ENCODE measurements around the gene GRB7. TPM values are rescaled to one million over a fixed set of nuclear protein-coding genes. Genes with fewer than 3 reads are reported as not detected.

Gene GRB7
- total and polyA plus RNA-seq, 2 experiments from 2014 or later = 12.8 to 28.9 TPM

GRCh38 chr17:39701784-39702422 is 35.8 kb upstream of the GRB7 start:
- DNase-seq (ENCODE audit: low spot score) (no peak), ATAC-seq (no peak)
- Histone ChIP-seq H2AFZ (no peak overlapping the region), H3F3A (replicated peaks; ENCODE audit: low read depth) (peaks cover 3% of the 10 kb centered on the region; the same call in 1 of the 2 replicates), H3K79me2 (replicated peaks; ENCODE audit: insufficient read depth) (peaks cover 93% of the 10 kb centered on the region), H3K27ac (ENCODE audit: low read depth) (0 out of 2 replicates have a peak overlapping the region, but pooled peaks have one; percentile 56), H3K9me2 (ENCODE audit: insufficient read depth) (no peaks in the 10 kb centered on the region), H3K27me3 (ENCODE audit: insufficient read depth) (no peaks in the 10 kb centered on the region), H3K4me1 (ENCODE audit: insufficient read depth) (peaks cover 66% of the 10 kb centered on the region), H4K20me1 (replicated peaks; ENCODE audit: insufficient read depth) (peaks cover 27% of the 10 kb centered on the region), H3K4me2 (peak overlapping the region; percentile 75), H3K36me3 (ENCODE audit: insufficient read depth) (no peaks in the 10 kb centered on the region), H3K4me3 (peak overlapping the region; percentile 97)
- Mint-ChIP-seq H3K36me3 (ENCODE audit: low read depth) (peaks cover 25% of the 10 kb centered on the region), H3K9me3 (no peaks in the 10 kb centered on the region), H3K27me3 (ENCODE audit: insufficient read depth, low read depth, poor library complexity) (peaks cover 7% of the 10 kb centered on the region), H3K27ac (peak overlapping the region; percentile 61), H3K4me3 (peak overlapping the region; percentile 97), H3K4me1 (peaks cover 64% of the 10 kb centered on the region)
- TF ChIP-seq ZNF331 (CRISPR knock-in tag; IDR thresholded peaks at IDR 0.05; ENCODE audit: low read depth) = no peak
- no peak for TF ChIP-seq EZH2phosphoT487 (IDR thresholded peaks at IDR 0.05; ENCODE audit: unreplicated experiment)
- no peak for TF ChIP-seq ZNF114 (CRISPR knock-in tag; IDR thresholded peaks at IDR 0.05)

- Histone ChIP-seq H3K27ac (ENCODE audit: low read depth) (no peak overlapping the region; the same call in 1 of the 2 replicates), H4K20me1 (replicated peaks; ENCODE audit: insufficient read depth) (peaks cover 27% of the 10 kb centered on the region), H3K36me3 (ENCODE audit: insufficient read depth) (peaks cover 3% of the 10 kb centered on the region; the same call in 1 of the 2 replicates), H3K9me2 (ENCODE audit: insufficient read depth) (no peaks in the 10 kb centered on the region), H2AFZ (no peak overlapping the region), H3K4me3 (no peak overlapping the region), H3K27me3 (ENCODE audit: insufficient read depth) (no peaks in the 10 kb centered on the region), H3K4me2 (peak overlapping the region; percentile 75), H3K79me2 (replicated peaks; ENCODE audit: insufficient read depth) (peaks cover 92% of the 10 kb centered on the region), H3K4me1 (ENCODE audit: insufficient read depth) (peaks cover 60% of the 10 kb centered on the region), H3F3A (replicated peaks; ENCODE audit: low read depth) (no peaks in the 10 kb centered on the region)
- peaks cover 33% of the 10 kb centered on the region for H3K36me3 Mint-ChIP-seq (ENCODE audit: low read depth)
- peak overlapping the region; percentile 97 for H3K4me3 Mint-ChIP-seq
- H3K27me3 Mint-ChIP-seq (ENCODE audit: insufficient read depth, low read depth, poor library complexity) = peaks cover 7% of the 10 kb centered on the region
- peak overlapping the region; percentile 75; the same call in 1 of the 2 replicates for H3K27ac Mint-ChIP-seq
- H3K4me1 Mint-ChIP-seq = peaks cover 63% of the 10 kb centered on the region
- ATAC-seq = no peak
- DNase-seq (ENCODE audit: low spot score) = no peak
- H3K9me3 Mint-ChIP-seq = no peaks in the 10 kb centered on the region
- TF ChIP-seq STAT1 (IDR thresholded peaks at IDR 0.05; ENCODE audit: unreplicated experiment) (no peak), ETS1 (IDR thresholded peaks at IDR 0.05) (no peak), ZNF331 (CRISPR knock-in tag; IDR thresholded peaks at IDR 0.05; ENCODE audit: low read depth) (no peak), ZNF462 (CRISPR knock-in tag; IDR thresholded peaks at IDR 0.05) (no peak), POLR2AphosphoS5 (IDR thresholded peaks at IDR 0.05; ENCODE audit: low read depth) (no peak), ZNF114 (CRISPR knock-in tag; IDR thresholded peaks at IDR 0.05) (no peak)
Observed at GRCh38 chr17:39702901-39703893, 34.5 kb upstream of the GRB7 start.

Data from GM23338 (cell line).